ENCODE measurements around the gene SLC2A1. TPM values are rescaled to one million over a fixed set of nuclear protein-coding genes. Genes with fewer than 3 reads are reported as not detected.

SLC2A1 gene
- total and polyA plus RNA-seq, 2 experiments from 2014 or later = 271 to 301 TPM

- no peak overlapping the region for H3K4me3 ChIP-seq
- H3K27me3 ChIP-seq = no peaks in the 10 kb centered on the region
- H3K9me3 ChIP-seq (ENCODE audit: low read depth) = no peaks in the 10 kb centered on the region
- peak overlapping the region; percentile 3 for H3K27ac ChIP-seq
- H4K20me1 ChIP-seq (ENCODE audit: insufficient read depth, poor library complexity, severe bottlenecking) = peaks cover 100% of the 10 kb centered on the region
- TF ChIP-seq EZH2 (IDR thresholded peaks at IDR 0.05; ENCODE audit: borderline replicate concordance) (no peak), EZH2phosphoT487 (IDR thresholded peaks at IDR 0.05; ENCODE audit: low read depth, severe bottlenecking, unreplicated experiment) (no peak), CTCF (IDR thresholded peaks at IDR 0.05; ENCODE audit: poor library complexity) (no peak)
- peaks cover 100% of the 10 kb centered on the region for H3K79me2 ChIP-seq
- 87% methylated on average over 11 of the region's 11 CpGs for WGBS (ENCODE audit: low lambda C conversion rate, missing lambda C conversion rate)
- no peak for DNase-seq (ENCODE audit: low spot score)
- peak overlapping the region; percentile 82 for H3K4me2 ChIP-seq
- peaks cover 19% of the 10 kb centered on the region for H3K4me1 ChIP-seq (ENCODE audit: insufficient read depth)
- H3K36me3 ChIP-seq (replicated peaks; ENCODE audit: insufficient read depth, low read depth) = no peaks in the 10 kb centered on the region
- no peak overlapping the region for H2AFZ ChIP-seq
- no peaks in the 10 kb centered on the region for H3K9me2 ChIP-seq (replicated peaks; ENCODE audit: insufficient read depth)
Measured at GRCh38 chr1:42952303-42953001, 6.2 kb downstream of the SLC2A1 start.

DNA sequence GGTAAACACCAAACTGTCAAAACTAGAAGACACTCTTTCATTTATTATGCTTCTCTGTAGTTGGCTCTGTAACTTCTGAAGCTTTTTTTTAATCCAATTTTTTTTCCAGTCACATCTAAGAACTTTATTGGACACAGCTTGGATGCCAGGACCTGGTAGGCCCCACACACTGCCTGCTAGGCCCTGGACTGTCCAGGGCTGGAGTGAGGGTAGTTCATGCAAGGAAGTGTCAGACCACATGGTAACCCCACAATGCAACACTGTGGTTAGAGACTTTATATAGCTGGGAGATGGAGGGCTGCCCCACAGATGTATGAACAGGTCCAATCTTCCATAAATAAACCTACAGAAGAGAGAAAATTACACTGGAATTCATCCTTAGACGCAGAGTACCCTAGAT, 7.1 kb downstream of the SLC2A1 start:
- 90% methylated on average over 1 of the region's 1 CpG for WGBS (ENCODE audit: low lambda C conversion rate, missing lambda C conversion rate)
- TF ChIP-seq EZH2 (IDR thresholded peaks at IDR 0.05; ENCODE audit: borderline replicate concordance) (no peak), CTCF (IDR thresholded peaks at IDR 0.05; ENCODE audit: poor library complexity) (no peak), EZH2phosphoT487 (IDR thresholded peaks at IDR 0.05; ENCODE audit: low read depth, severe bottlenecking, unreplicated experiment) (no peak)
- DNase-seq (ENCODE audit: low spot score) = no peak
- H3K4me1 ChIP-seq (ENCODE audit: insufficient read depth) = peaks cover 23% of the 10 kb centered on the region
- H3K27ac ChIP-seq = no peak overlapping the region
- H3K79me2 ChIP-seq = peaks cover 100% of the 10 kb centered on the region
- peaks cover 99% of the 10 kb centered on the region for H4K20me1 ChIP-seq (ENCODE audit: insufficient read depth, poor library complexity, severe bottlenecking)
- no peaks in the 10 kb centered on the region for H3K36me3 ChIP-seq (replicated peaks; ENCODE audit: insufficient read depth, low read depth)
- H3K27me3 ChIP-seq = no peaks in the 10 kb centered on the region
- no peak overlapping the region for H3K4me2 ChIP-seq
- no peak overlapping the region for H3K4me3 ChIP-seq
- no peaks in the 10 kb centered on the region for H3K9me2 ChIP-seq (replicated peaks; ENCODE audit: insufficient read depth)
- H3K9me3 ChIP-seq (ENCODE audit: low read depth) = no peaks in the 10 kb centered on the region
- H2AFZ ChIP-seq = no peak overlapping the region

- 71% methylated on average over 5 of the region's 5 CpGs for WGBS (ENCODE audit: low lambda C conversion rate, missing lambda C conversion rate)
- H3K27ac ChIP-seq = peak overlapping the region; percentile 15
- H3K4me1 ChIP-seq (ENCODE audit: insufficient read depth) = peaks cover 30% of the 10 kb centered on the region
- H3K9me3 ChIP-seq (ENCODE audit: low read depth) = no peaks in the 10 kb centered on the region
- no peak for DNase-seq (ENCODE audit: low spot score)
- no peak overlapping the region for H2AFZ ChIP-seq
- H4K20me1 ChIP-seq (ENCODE audit: insufficient read depth, poor library complexity, severe bottlenecking) = peaks cover 96% of the 10 kb centered on the region
- TF ChIP-seq CTCF (IDR thresholded peaks at IDR 0.05; ENCODE audit: poor library complexity) = no peak
- no peak for TF ChIP-seq EZH2 (IDR thresholded peaks at IDR 0.05; ENCODE audit: borderline replicate concordance)
- TF ChIP-seq EZH2phosphoT487 (IDR thresholded peaks at IDR 0.05; ENCODE audit: low read depth, severe bottlenecking, unreplicated experiment) = no peak
- H3K4me3 ChIP-seq = no peak overlapping the region
- peaks cover 100% of the 10 kb centered on the region for H3K79me2 ChIP-seq
- H3K36me3 ChIP-seq (replicated peaks; ENCODE audit: insufficient read depth, low read depth) = no peaks in the 10 kb centered on the region
- peak overlapping the region; percentile 61 for H3K4me2 ChIP-seq
- H3K27me3 ChIP-seq = no peaks in the 10 kb centered on the region
- H3K9me2 ChIP-seq (replicated peaks; ENCODE audit: insufficient read depth) = no peaks in the 10 kb centered on the region
Measured at GRCh38 chr1:42950116-42950481, 8.6 kb downstream of the SLC2A1 start.
